Tibial artery (tissue), 4 donors: ENCODE results near the gene DRG2.

Experiments
- DNase-seq, 2 donors: peaks; one replicate each; pipeline ENCODE4 v3.0.0-alpha.2; 2019
- H3K27ac ChIP-seq, 2 donors: fragments of 200-600 bp; sonication (generic) in 1 of 2; 1 replicate in 1 of 2; 2 replicates in 1 of 2; pipeline ENCODE4 v1.5.1; 2018 to 2019; ENCODE audit warnings: mild to moderate bottlenecking in 1 of 2
- H3K27me3 ChIP-seq, 2 donors: fragments of 200-600 bp; sonication (generic) in 1 of 2; one replicate each; pipeline versions ENCODE4 v1.5.1 to v1.6.0; 2016 to 2019
- H3K36me3 ChIP-seq, 3 donors: fragments of 200-600 bp; sonication (generic) in 2 of 3; one replicate each; pipeline ENCODE4 v1.5.1; 2016 to 2019; ENCODE audit warnings: mild to moderate bottlenecking in 2 of 3
- H3K4me1 ChIP-seq, 4 donors: fragments of 200-600 bp; sonication (generic) in 2 of 4; 1 replicate in 3 of 4; 2 replicates in 1 of 4; pipeline ENCODE4 v1.5.1; 2016 to 2019
- H3K4me3 ChIP-seq, 2 donors: fragments of 200-600 bp; sonication (generic) in 1 of 2; 1 replicate in 1 of 2; 2 replicates in 1 of 2; pipeline ENCODE4 v1.5.1; 2018 to 2019; ENCODE audit warnings: mild to moderate bottlenecking in 2 of 2
- H3K9me3 ChIP-seq, 3 donors: fragments of 200-600 bp; sonication (generic) in 1 of 3; one replicate each; pipeline ENCODE4 v1.5.1; 2016 to 2019
- intact Hi-C: fragments of 100-400 bp; cut with DNase I; formaldehyde crosslinking; loops from one replicate; pipeline ENCODE4 v1.15.0; 2023; ENCODE audit warnings: low total_unique reads
- TF ChIP-seq, protein P1 (sequence below), 2 experiments: fragments of 200-600 bp in 1 of 2; fragments of 450-650 bp in 1 of 2; IDR thresholded peaks; one replicate each; pipeline ENCODE4 v1.5.1; 2017 to 2019; ENCODE audit warnings: antibody characterized with exemption in 2 of 2, mild to moderate bottlenecking in 1 of 2, moderate library complexity in 1 of 2

The DRG2 gene

DNA sequence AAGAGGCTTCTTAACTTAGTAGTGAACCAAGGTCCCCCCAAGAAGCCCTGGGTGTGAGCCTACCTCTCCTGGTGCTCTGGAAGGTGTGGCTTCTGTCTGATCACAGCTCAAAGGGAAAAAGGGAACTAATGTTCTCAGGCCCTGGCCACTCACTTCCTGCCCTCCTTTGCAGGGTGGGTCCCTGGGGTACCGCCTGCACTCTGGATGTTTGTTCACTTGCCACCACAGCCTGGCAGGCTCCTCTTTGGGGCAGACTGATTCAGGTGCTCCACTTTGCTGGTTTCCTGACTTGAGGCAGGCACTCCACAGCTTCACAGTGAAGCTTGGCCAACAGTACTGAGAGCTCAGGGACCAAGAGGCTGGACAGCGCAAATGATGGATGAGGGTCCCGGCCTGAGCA, 14.9 kb downstream of the DRG2 start:
- Histone ChIP-seq H3K4me1 (no peaks in the 10 kb centered on the region), H3K27ac (no peak overlapping the region), H3K9me3 (no peaks in the 10 kb centered on the region), H3K4me3 (no peak overlapping the region), H3K27me3 (no peaks in the 10 kb centered on the region), H3K36me3 (peaks cover 60 to 98% (median 87%) of the 10 kb centered on the region in 3 donors)
- TF ChIP-seq, protein P1, sequence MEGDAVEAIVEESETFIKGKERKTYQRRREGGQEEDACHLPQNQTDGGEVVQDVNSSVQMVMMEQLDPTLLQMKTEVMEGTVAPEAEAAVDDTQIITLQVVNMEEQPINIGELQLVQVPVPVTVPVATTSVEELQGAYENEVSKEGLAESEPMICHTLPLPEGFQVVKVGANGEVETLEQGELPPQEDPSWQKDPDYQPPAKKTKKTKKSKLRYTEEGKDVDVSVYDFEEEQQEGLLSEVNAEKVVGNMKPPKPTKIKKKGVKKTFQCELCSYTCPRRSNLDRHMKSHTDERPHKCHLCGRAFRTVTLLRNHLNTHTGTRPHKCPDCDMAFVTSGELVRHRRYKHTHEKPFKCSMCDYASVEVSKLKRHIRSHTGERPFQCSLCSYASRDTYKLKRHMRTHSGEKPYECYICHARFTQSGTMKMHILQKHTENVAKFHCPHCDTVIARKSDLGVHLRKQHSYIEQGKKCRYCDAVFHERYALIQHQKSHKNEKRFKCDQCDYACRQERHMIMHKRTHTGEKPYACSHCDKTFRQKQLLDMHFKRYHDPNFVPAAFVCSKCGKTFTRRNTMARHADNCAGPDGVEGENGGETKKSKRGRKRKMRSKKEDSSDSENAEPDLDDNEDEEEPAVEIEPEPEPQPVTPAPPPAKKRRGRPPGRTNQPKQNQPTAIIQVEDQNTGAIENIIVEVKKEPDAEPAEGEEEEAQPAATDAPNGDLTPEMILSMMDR (IDR thresholded peaks at IDR 0.05), result no peak
- DNase-seq, result no peak
- intact Hi-C loops, result no loop called here

DNA sequence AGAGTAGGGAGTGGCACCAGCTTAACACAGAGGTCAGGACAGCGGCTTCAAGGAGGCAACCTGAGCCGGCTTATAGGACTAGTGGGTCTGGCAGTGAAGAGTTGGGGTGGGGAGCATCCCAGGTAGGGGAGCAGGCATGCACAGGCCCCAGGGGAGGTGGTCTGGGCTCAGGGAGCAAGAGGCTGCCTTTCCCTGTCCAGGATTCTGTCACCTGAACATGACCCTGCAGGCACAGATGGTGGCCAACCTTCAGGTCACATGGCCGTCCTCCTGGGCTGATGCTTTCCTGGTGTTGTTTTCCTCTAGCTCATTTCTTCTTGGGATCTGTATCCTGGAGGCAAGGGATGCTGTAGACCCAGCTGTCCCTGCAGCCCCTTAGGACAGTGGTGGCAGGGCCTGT, 17.3 kb downstream of the DRG2 start:
- Histone ChIP-seq H3K27ac (no peak overlapping the region), H3K4me1 (no peaks in the 10 kb centered on the region), H3K4me3 (no peak overlapping the region), H3K36me3 (peaks cover 39 to 76% (median 64%) of the 10 kb centered on the region in 3 donors), H3K27me3 (no peaks in the 10 kb centered on the region), H3K9me3 (no peaks in the 10 kb centered on the region)
- TF ChIP-seq, protein P1 (IDR thresholded peaks at IDR 0.05), result no peak
- no peak for DNase-seq
- intact Hi-C loops, result no loop called here

DNA sequence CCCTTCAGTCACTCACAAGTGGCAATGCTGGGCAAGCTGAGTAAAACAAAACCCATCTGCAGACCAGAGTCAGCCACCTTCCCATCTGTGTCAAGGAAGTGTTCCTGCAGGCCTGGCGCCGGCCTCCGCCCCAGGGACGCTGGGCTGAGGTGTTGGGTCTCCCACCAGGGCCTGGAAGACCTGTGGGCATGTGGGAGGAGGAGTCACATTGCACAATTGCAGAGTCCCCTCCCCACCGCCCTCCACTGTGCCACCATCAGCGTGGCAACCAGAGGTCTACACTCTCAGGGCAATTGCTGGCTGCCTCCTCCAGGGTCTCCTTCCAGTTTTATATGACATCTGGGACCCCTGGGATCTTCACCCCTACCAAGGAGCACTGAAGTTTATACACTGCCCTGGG, 17.8 kb downstream of the DRG2 start:
- no peak overlapping the region for H3K4me3 ChIP-seq
- H3K9me3 ChIP-seq, result no peaks in the 10 kb centered on the region
- no peaks in the 10 kb centered on the region for H3K4me1 ChIP-seq
- TF ChIP-seq, protein P1 (IDR thresholded peaks at IDR 0.05), result no peak
- no peak for DNase-seq
- no peak overlapping the region for H3K27ac ChIP-seq
- peaks cover 36 to 70% (median 59%) of the 10 kb centered on the region in 3 donors for H3K36me3 ChIP-seq
- H3K27me3 ChIP-seq, result no peaks in the 10 kb centered on the region
- intact Hi-C loops, result no loop called here

DNA sequence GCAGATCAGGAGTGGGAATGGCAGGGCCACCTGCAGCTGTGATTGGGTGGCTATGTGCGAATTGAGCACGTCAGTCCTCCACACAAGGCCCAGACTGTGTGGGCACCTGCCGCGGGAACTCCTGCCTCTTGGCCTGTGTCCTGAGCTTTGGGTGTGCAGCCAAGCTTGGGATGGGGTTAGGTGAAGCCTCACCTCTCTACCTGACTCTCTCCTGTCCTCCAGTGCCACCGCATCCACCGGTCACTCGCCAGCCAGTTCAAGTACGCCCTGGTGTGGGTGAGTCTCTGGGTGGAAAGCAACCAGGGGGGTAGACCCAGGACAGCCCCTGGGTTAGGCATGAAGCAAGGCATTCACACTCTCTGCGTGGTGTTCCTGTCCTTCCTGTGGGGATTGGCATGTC, 18.5 kb downstream of the DRG2 start:
- no peak overlapping the region for H3K27ac ChIP-seq
- H3K4me1 ChIP-seq, result no peaks in the 10 kb centered on the region
- H3K27me3 ChIP-seq, result no peaks in the 10 kb centered on the region
- TF ChIP-seq, protein P1 (IDR thresholded peaks at IDR 0.05), result no peak
- peaks cover 33 to 64% (median 55%) of the 10 kb centered on the region in 3 donors for H3K36me3 ChIP-seq
- no peak overlapping the region for H3K4me3 ChIP-seq
- intact Hi-C loops, result no loop called here
- no peak for DNase-seq
- no peaks in the 10 kb centered on the region for H3K9me3 ChIP-seq

DNA sequence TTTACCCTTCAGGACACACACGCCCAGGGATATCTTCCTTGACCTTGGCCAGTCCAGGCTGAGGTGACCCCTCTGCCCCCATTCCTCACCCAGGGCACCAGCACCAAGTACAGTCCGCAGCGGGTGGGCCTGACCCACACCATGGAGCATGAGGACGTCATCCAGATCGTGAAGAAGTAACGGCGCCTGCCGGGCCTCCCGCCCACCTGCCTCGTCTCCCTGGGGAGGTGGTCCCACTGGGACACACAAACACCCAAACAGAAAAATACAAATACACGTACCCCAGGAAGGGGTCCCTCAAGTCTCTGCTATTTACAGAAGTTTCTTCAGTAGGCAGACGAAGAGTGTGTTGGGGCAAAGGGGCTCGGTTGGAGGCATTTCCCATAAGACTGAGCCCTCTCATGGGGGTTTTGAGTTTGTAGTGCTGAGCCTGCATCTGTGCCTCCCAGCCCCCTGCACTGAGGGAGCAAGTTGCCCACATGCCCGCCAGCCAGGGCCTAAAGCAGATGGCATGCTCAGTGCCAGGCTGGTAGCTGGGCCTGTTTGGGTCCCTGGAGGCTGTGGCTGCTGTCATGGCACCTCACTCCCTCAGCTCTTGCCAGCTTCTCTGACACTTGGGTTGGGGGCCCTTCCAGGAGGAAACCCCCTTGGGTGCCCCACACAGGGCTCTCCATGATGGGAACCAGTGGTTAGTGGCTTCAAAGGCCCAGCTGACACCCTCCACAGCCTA, 19.5 kb downstream of the DRG2 start:
- H3K27ac ChIP-seq, result no peak overlapping the region
- H3K4me3 ChIP-seq, result no peak overlapping the region
- H3K36me3 ChIP-seq, result peaks cover 26 to 54% (median 46%) of the 10 kb centered on the region in 3 donors
- intact Hi-C loops, result no loop called here
- DNase-seq, result no peak
- H3K9me3 ChIP-seq, result no peaks in the 10 kb centered on the region
- H3K27me3 ChIP-seq, result no peaks in the 10 kb centered on the region
- TF ChIP-seq, protein P1 (IDR thresholded peaks at IDR 0.05), result no peak
- H3K4me1 ChIP-seq, result no peaks in the 10 kb centered on the region
